ENCODE results near the gene BRAF. TPM values are rescaled to one million over a fixed set of nuclear protein-coding genes. Genes with fewer than 3 reads are reported as not detected.
"Not testable (repeated sequence)": the region's sequence is repeated elsewhere in the genome, so short reads cannot be mapped to it uniquely, and the experiment has no call there.

The BRAF gene
- total RNA-seq, result 10 to 100 TPM; 19.4 to 33.5 TPM

- peak; percentile 90 to 93 for DNase-seq (ENCODE audit: low spot score in 2 of 2)
- Mint-ChIP-seq H3K9me3 (peaks cover 0 to 5% of the 10 kb centered on the region in 2 donors), H3K27ac (peak within 1 kb of the TSS in 1 of 2 donors; percentile 98), H3K36me3 (peaks cover 0 to 10% of the 10 kb centered on the region in 2 donors)
- ATAC-seq, result peak; percentile 56 to 80
Measured at GRCh38 chr7:140924821-140925421, at the start of gene BRAF. Gene BRAF, minus strand, starts transcription at chr7:140924929. Its CDS starts 226 bp downstream, at chr7:140924703.

- peak in 1 of 2 donors; percentile 50 for ATAC-seq
- Mint-ChIP-seq H3K9me3 (no peaks in the 10 kb centered on the region), H3K36me3 (no peaks in the 10 kb centered on the region), H3K27ac (no peak overlapping the region)
- no peak for DNase-seq (ENCODE audit: low spot score in 2 of 2)
Measured at GRCh38 chr7:140972876-140973829, 48.4 kb upstream of the BRAF start.

- Mint-ChIP-seq H3K9me3 (no peaks in the 10 kb centered on the region), H3K27ac (no peak overlapping the region), H3K36me3 (no peaks in the 10 kb centered on the region)
- ATAC-seq (no peak), DNase-seq (ENCODE audit: low spot score in 2 of 2) (no peak)
Measured at GRCh38 chr7:140972344-140972743, 47.6 kb upstream of the BRAF start.

GRCh38 chr7:140967438-140967837 lies 42.7 kb upstream of the BRAF start:
- no peak overlapping the region for H3K27ac Mint-ChIP-seq
- DNase-seq (ENCODE audit: low spot score in 2 of 2) (no peak), ATAC-seq (no peak)
- H3K9me3 Mint-ChIP-seq, result no peaks in the 10 kb centered on the region
- no peaks in the 10 kb centered on the region for H3K36me3 Mint-ChIP-seq

- H3K27ac Mint-ChIP-seq, result no peak overlapping the region
- no peak for ATAC-seq
- H3K36me3 Mint-ChIP-seq, result no peaks in the 10 kb centered on the region
- DNase-seq (ENCODE audit: low spot score in 2 of 2), result no peak
- no peaks in the 10 kb centered on the region for H3K9me3 Mint-ChIP-seq
Measured at GRCh38 chr7:140966561-140967233, 42.0 kb upstream of the BRAF start.

- H3K9me3 Mint-ChIP-seq, result peaks cover 0 to 5% of the 10 kb centered on the region in 2 donors
- H3K27ac Mint-ChIP-seq, result no peak overlapping the region
- DNase-seq (ENCODE audit: low spot score in 2 of 2) (no peak), ATAC-seq (no peak)
- H3K36me3 Mint-ChIP-seq, result peaks cover 0 to 6% of the 10 kb centered on the region in 2 donors
Measured at GRCh38 chr7:140961117-140961516, 36.4 kb upstream of the BRAF start.

GRCh38 chr7:140956997-140957396 lies 32.3 kb upstream of the BRAF start:
- not testable (repeated sequence) for H3K27ac Mint-ChIP-seq, H3K9me3 Mint-ChIP-seq, ATAC-seq

GRCh38 chr7:140945940-140946339 lies 21.2 kb upstream of the BRAF start:
- no peak overlapping the region for H3K27ac Mint-ChIP-seq
- H3K9me3 Mint-ChIP-seq, result no peaks in the 10 kb centered on the region

More at GRCh38 chr7:140956997-140957396, 32.3 kb upstream of the BRAF start:
- not testable (repeated sequence) for H3K36me3 Mint-ChIP-seq; DNase-seq (ENCODE audit: low spot score in 2 of 2)

GRCh38 chr7:140942242-140942641 lies 17.5 kb upstream of the BRAF start:
- ATAC-seq; H3K36me3 Mint-ChIP-seq; H3K27ac Mint-ChIP-seq; DNase-seq (ENCODE audit: low spot score in 2 of 2); H3K9me3 Mint-ChIP-seq: not testable (repeated sequence)

More at GRCh38 chr7:140945940-140946339, 21.2 kb upstream of the BRAF start:
- ATAC-seq, result no peak
- no peak for DNase-seq (ENCODE audit: low spot score in 2 of 2)
- no peaks in the 10 kb centered on the region for H3K36me3 Mint-ChIP-seq

GRCh38 chr7:140940898-140941297 lies 16.2 kb upstream of the BRAF start:
- no peaks in the 10 kb centered on the region for H3K36me3 Mint-ChIP-seq
- H3K27ac Mint-ChIP-seq, result no peak overlapping the region
- ATAC-seq (no peak), DNase-seq (ENCODE audit: low spot score in 2 of 2) (no peak)
- H3K9me3 Mint-ChIP-seq, result peaks cover 0 to 4% of the 10 kb centered on the region in 2 donors

- DNase-seq (ENCODE audit: low spot score in 2 of 2) (no peak), ATAC-seq (peak in 1 of 2 donors; percentile 81)
- peaks cover 0 to 4% of the 10 kb centered on the region in 2 donors for H3K9me3 Mint-ChIP-seq
- H3K27ac Mint-ChIP-seq, result peak overlapping the region in 1 of 2 donors; percentile 26
- H3K36me3 Mint-ChIP-seq, result no peaks in the 10 kb centered on the region
Measured at GRCh38 chr7:140937702-140938264, 13.1 kb upstream of the BRAF start.

GRCh38 chr7:140928491-140929309 lies 4.0 kb upstream of the BRAF start:
- DNase-seq (ENCODE audit: low spot score in 2 of 2) (no peak), ATAC-seq (no peak)
- peaks cover 0 to 10% of the 10 kb centered on the region in 2 donors for H3K36me3 Mint-ChIP-seq
- H3K9me3 Mint-ChIP-seq, result peaks cover 0 to 5% of the 10 kb centered on the region in 2 donors
- H3K27ac Mint-ChIP-seq, result no peak overlapping the region

GRCh38 chr7:140927945-140928344 lies 3.2 kb upstream of the BRAF start:
- H3K27ac Mint-ChIP-seq; H3K9me3 Mint-ChIP-seq; ATAC-seq; DNase-seq (ENCODE audit: low spot score in 2 of 2): not testable (repeated sequence)
- H3K36me3 Mint-ChIP-seq, result peaks cover 0 to 10% of the 10 kb centered on the region in 2 donors

- Mint-ChIP-seq H3K9me3 (peaks cover 0 to 5% of the 10 kb centered on the region in 2 donors), H3K27ac (no peak overlapping the region), H3K36me3 (peaks cover 0 to 10% of the 10 kb centered on the region in 2 donors)
- no peak for ATAC-seq
- no peak for DNase-seq (ENCODE audit: low spot score in 2 of 2)
Measured at GRCh38 chr7:140927351-140927750, 2.6 kb upstream of the BRAF start.

GRCh38 chr7:140926021-140926817 lies 1.5 kb upstream of the BRAF start:
- no peak for ATAC-seq
- H3K9me3 Mint-ChIP-seq, result peaks cover 0 to 5% of the 10 kb centered on the region in 2 donors
- DNase-seq (ENCODE audit: low spot score in 2 of 2), result no peak
- peaks cover 0 to 10% of the 10 kb centered on the region in 2 donors for H3K36me3 Mint-ChIP-seq
- peak overlapping the region in 1 of 2 donors; percentile 40 for H3K27ac Mint-ChIP-seq

All from activated naive CD4-positive, alpha-beta T cell treated with anti-CD3 and anti-CD28 coated beads, Interleukin-2, amount 50 U/mL, for 72 hours (primary cell).